OCI-M2 (cell line): ENCODE results near the gene ZNF470.

Experiments
- DNase-seq: peaks from one replicate; lab custom pipeline; 2025; ENCODE audit not compliant: unreplicated experiment; lab: John Stamatoyannopoulos, UW

The ZNF470 gene

GRCh38 chr19:56608274-56608964 lies 41.2 kb downstream of the ZNF470 start:
- no peak for DNase-seq

GRCh38 chr19:56611288-56611687 lies 44.0 kb downstream of the ZNF470 start:
- no peak for DNase-seq

GRCh38 chr19:56612737-56613136 lies 45.5 kb downstream of the ZNF470 start:
- no peak for DNase-seq

- no peak for DNase-seq
These were observed 46.4 kb downstream of the ZNF470 start for GRCh38 chr19:56613639-56614038.

GRCh38 chr19:56617531-56617930 lies 50.3 kb downstream of the ZNF470 start:
- no peak for DNase-seq

- no peak for DNase-seq
These were observed 51.9 kb downstream of the ZNF470 start for GRCh38 chr19:56619121-56619520.

- no peak for DNase-seq
These were observed 55.1 kb downstream of the ZNF470 start for GRCh38 chr19:56622374-56622773.

- no peak for DNase-seq
These were observed 55.7 kb downstream of the ZNF470 start for GRCh38 chr19:56623006-56623405.

GRCh38 chr19:56625708-56626107 lies 58.4 kb downstream of the ZNF470 start:
- DNase-seq = no peak

- no peak for DNase-seq
These were observed 65.8 kb downstream of the ZNF470 start for GRCh38 chr19:56633021-56633420.

- peak; percentile 39 for DNase-seq
These were observed 70.8 kb downstream of the ZNF470 start for GRCh38 chr19:56637976-56638555.
